Neuronal stem cell (in vitro differentiated cells): ENCODE data around the gene CLCN6.

Experiments
- DNase-seq: peaks from one replicate; pipeline ENCODE4 v3.0.0-alpha.2; 2013; ENCODE audit warnings: low spot score
- H2AFZ ChIP-seq: one replicate; pipeline ENCODE4 v1.6.1; 2013; ENCODE audit warnings: mild to moderate bottlenecking, low read length, inconsistent platforms
- H2AK5ac ChIP-seq: 2 replicates; pipeline ENCODE4 v1.6.1; 2013; ENCODE audit warnings: low read depth, mild to moderate bottlenecking, inconsistent platforms, low read length, moderate library complexity, mixed read lengths
- H2BK120ac ChIP-seq: 2 replicates; pipeline ENCODE4 v1.6.1; 2013; ENCODE audit warnings: low read depth, mild to moderate bottlenecking, inconsistent platforms, low read length, moderate library complexity, mixed read lengths
- H2BK12ac ChIP-seq: one replicate; pipeline ENCODE4 v1.6.1; 2013; ENCODE audit warnings: low read length, inconsistent platforms
- H2BK15ac ChIP-seq: 2 replicates; pipeline ENCODE4 v1.6.1; 2013; ENCODE audit warnings: mild to moderate bottlenecking, low read length, inconsistent platforms, mixed read lengths
- H2BK5ac ChIP-seq: one replicate; pipeline ENCODE4 v1.6.1; 2013; ENCODE audit warnings: inconsistent platforms, mild to moderate bottlenecking, low read length, moderate library complexity
- H3K14ac ChIP-seq: one replicate; pipeline ENCODE4 v1.6.1; 2013; ENCODE audit warnings: low read length, inconsistent platforms
- H3K18ac ChIP-seq: 2 replicates; pipeline ENCODE4 v1.6.1; 2013; ENCODE audit warnings: low read length, inconsistent platforms
- H3K23ac ChIP-seq: 2 replicates; pipeline ENCODE4 v1.6.1; 2013; ENCODE audit warnings: low read depth, mild to moderate bottlenecking, mixed read lengths, low read length, inconsistent platforms; ENCODE audit not compliant: poor library complexity
- H3K27ac ChIP-seq: replicated peaks from 3 replicates; pipeline ENCODE4 v1.5.1; 2013; ENCODE audit warnings: low read length, inconsistent platforms
- H3K27me3 ChIP-seq, 3 experiments: 2 replicates each; pipeline ENCODE4 v1.6.1; 2013; ENCODE audit warnings: low read length in 3 of 3, mild to moderate bottlenecking in 2 of 3, inconsistent platforms in 1 of 3, low read depth in 1 of 3, mixed read lengths in 1 of 3, moderate library complexity in 1 of 3; ENCODE audit not compliant: control insufficient read depth in 3 of 3, insufficient read depth in 3 of 3
- H3K36me3 ChIP-seq, 2 donors: replicated peaks in 1 of 2; 2 replicates each; pipeline ENCODE4 v1.6.1; 2013; ENCODE audit warnings: low read length in 2 of 2; ENCODE audit not compliant: control insufficient read depth in 2 of 2, insufficient read depth in 2 of 2
- H3K4ac ChIP-seq: 2 replicates; pipeline ENCODE4 v1.6.1; 2013; ENCODE audit warnings: inconsistent platforms, mild to moderate bottlenecking, low read length, moderate library complexity
- H3K4me1 ChIP-seq, 2 donors: 1 replicate in 1 of 2; 2 replicates in 1 of 2; pipeline ENCODE4 v1.6.1; 2013; ENCODE audit warnings: low read length in 2 of 2, low read depth in 1 of 2; ENCODE audit not compliant: control insufficient read depth in 2 of 2, insufficient read depth in 1 of 2
- H3K4me2 ChIP-seq: one replicate; pipeline ENCODE4 v1.6.1; 2013; ENCODE audit warnings: mild to moderate bottlenecking, low read length, inconsistent platforms; ENCODE audit not compliant: insufficient read depth, poor library complexity, severe bottlenecking
- H3K4me3 ChIP-seq, 2 donors: 2 replicates each; pipeline ENCODE4 v1.5.1; 2013; ENCODE audit warnings: low read length in 2 of 2, mild to moderate bottlenecking in 2 of 2, inconsistent platforms in 1 of 2, moderate library complexity in 1 of 2
- H3K79me1 ChIP-seq: one replicate; pipeline ENCODE4 v1.6.1; 2013; ENCODE audit warnings: low read depth, mild to moderate bottlenecking, inconsistent platforms, low read length, moderate library complexity
- H3K9ac ChIP-seq: one replicate; pipeline ENCODE4 v1.6.1; 2013; ENCODE audit warnings: mild to moderate bottlenecking, low read depth, low read length, inconsistent platforms; ENCODE audit not compliant: poor library complexity
- H3K9me3 ChIP-seq, 2 donors: replicated peaks in 1 of 2; 2 replicates each; pipeline versions ENCODE3 to v1.6.1; 2013; ENCODE audit warnings: low read length in 2 of 2, mild to moderate bottlenecking in 2 of 2, inconsistent platforms in 1 of 2, low read depth in 1 of 2, mixed read lengths in 1 of 2, moderate library complexity in 1 of 2; ENCODE audit not compliant: control insufficient read depth in 2 of 2, insufficient read depth in 1 of 2
- H4K8ac ChIP-seq: one replicate; pipeline ENCODE4 v1.6.1; 2013; ENCODE audit warnings: low read depth, mild to moderate bottlenecking, inconsistent platforms, low read length, moderate library complexity
- H4K91ac ChIP-seq: one replicate; pipeline ENCODE4 v1.6.1; 2013; ENCODE audit warnings: low read length, low read depth, mild to moderate bottlenecking, inconsistent platforms; ENCODE audit not compliant: poor library complexity
- WGBS, 2 donors: extraction: QIAGEN DNeasy Blood & Tissue Kit; methylation state at CpG; one replicate each; pipeline ENCODE4 v1.1.7; 2013; ENCODE audit warnings: missing lambda C conversion rate in 2 of 2, mixed read lengths in 1 of 2; ENCODE audit not compliant: insufficient read length in 2 of 2, insufficient replicate concordance in 1 of 2; ENCODE audit errors: extremely low coverage in 2 of 2; 5-methylcytosine and 5-hydroxymethylcytosine counted together

CLCN6 gene

DNA sequence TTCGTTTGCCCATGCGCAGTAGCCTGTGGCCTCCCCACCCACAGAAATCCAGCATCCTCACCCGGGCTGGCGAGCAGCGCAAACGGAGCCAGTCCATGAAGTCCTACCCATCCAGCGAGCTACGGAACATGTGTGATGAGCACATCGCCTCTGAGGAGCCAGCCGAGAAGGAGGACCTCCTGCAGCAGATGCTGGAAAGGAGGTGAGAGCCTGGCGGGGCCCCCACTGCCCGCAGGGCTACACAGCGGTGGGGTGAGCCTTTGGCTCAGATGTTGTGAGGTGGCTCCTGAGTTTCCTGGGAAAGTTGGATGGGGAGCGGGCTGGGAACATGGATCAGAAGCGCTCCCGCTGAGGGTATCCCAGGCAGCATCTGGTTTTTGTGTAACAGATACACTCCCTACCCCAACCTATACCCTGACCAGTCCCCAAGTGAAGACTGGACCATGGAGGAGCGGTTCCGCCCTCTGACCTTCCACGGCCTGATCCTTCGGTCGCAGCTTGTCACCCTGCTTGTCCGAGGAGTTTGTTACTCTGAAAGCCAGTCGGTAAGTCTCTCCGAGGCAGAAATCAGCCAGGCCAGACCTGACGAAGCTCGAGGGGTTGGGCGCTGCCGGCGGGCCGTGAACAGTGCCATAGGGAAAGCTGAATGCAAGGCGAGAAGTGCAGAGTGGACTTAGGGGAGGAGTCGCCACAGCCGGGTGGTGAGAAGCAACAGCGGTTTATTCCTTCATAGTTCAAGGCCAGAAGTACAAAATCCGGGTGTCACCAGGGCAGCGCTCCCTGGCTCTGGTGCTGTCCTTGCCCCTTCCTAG lies 31.2 kb downstream of the CLCN6 start:
- Histone ChIP-seq H2BK5ac (no peak overlapping the region), H3K36me3 (peaks cover 85 to 99% of the 10 kb centered on the region in 2 donors), H2BK15ac (no peak overlapping the region), H3K4ac (no peak overlapping the region), H4K8ac (peak overlapping the region; percentile 23), H3K4me1 (no peaks in the 10 kb centered on the region), H3K9me3 (peaks cover 0 to 2% of the 10 kb centered on the region in 2 donors), H3K9ac (no peak overlapping the region), H3K27me3 (peaks cover 0 to 1% (median 0%) of the 10 kb centered on the region in 3 experiments), H3K4me2 (no peak overlapping the region), H2BK120ac (no peak overlapping the region), H3K4me3 (no peak overlapping the region), H2AFZ (no peak overlapping the region), H3K23ac (no peak overlapping the region), H3K79me1 (peaks cover 4% of the 10 kb centered on the region), H3K14ac (no peak overlapping the region), H3K18ac (no peak overlapping the region), H2AK5ac (no peak overlapping the region), H3K27ac (no peak overlapping the region), H4K91ac (no peak overlapping the region), H2BK12ac (no peak overlapping the region)
- WGBS, 2 donors: no CpG with 5 or more reads among the region's 36 CpGs
- no peak for DNase-seq

DNA sequence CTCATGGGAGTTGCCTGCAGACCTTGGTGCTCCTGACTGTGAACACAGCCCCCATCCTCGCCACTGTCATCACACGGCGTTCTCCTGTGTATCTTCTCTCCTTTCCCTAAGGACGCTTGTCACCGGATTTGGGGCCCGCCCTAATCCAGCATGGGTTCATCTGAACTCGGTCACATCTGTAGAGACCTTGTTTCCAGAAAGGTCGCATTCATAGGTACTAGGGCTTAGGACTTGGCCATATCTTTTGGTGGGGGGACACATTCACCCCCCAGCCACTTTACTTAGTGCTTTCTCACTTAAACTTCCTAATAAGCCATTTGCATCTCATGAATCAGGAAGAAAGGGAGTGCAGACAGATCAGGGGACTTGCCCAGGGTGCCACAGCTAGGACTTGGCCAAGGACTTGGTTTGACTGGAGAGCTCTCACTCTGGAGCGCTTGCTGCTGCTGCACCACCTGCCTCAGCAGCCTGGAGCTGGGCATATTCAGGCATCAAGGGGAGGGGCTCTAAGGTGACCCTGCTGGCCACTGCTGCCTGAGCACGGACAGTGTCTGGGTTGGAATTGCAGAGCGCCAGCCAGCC lies 31.9 kb downstream of the CLCN6 start:
- H4K91ac ChIP-seq: no peak overlapping the region
- no peak overlapping the region for H3K27ac ChIP-seq
- no peak overlapping the region for H3K23ac ChIP-seq
- no peak overlapping the region for H2BK15ac ChIP-seq
- H3K18ac ChIP-seq: no peak overlapping the region
- no peak overlapping the region for H3K14ac ChIP-seq
- no peak overlapping the region for H2AK5ac ChIP-seq
- no CpG with 5 or more reads among the region's 11 CpGs for WGBS, 2 donors
- no peak for DNase-seq
- peaks cover 0 to 2% of the 10 kb centered on the region in 2 donors for H3K9me3 ChIP-seq
- no peak overlapping the region for H3K4me3 ChIP-seq
- no peak overlapping the region for H2BK12ac ChIP-seq
- H2AFZ ChIP-seq: no peak overlapping the region
- no peak overlapping the region for H3K9ac ChIP-seq
- no peak overlapping the region for H2BK120ac ChIP-seq
- peaks cover 0 to 1% (median 0%) of the 10 kb centered on the region in 3 experiments for H3K27me3 ChIP-seq
- peaks cover 89 to 99% of the 10 kb centered on the region in 2 donors for H3K36me3 ChIP-seq
- no peak overlapping the region for H3K4ac ChIP-seq
- no peak overlapping the region for H2BK5ac ChIP-seq
- no peak overlapping the region for H4K8ac ChIP-seq
- H3K4me1 ChIP-seq: no peaks in the 10 kb centered on the region
- peaks cover 4% of the 10 kb centered on the region for H3K79me1 ChIP-seq
- no peak overlapping the region for H3K4me2 ChIP-seq

DNA sequence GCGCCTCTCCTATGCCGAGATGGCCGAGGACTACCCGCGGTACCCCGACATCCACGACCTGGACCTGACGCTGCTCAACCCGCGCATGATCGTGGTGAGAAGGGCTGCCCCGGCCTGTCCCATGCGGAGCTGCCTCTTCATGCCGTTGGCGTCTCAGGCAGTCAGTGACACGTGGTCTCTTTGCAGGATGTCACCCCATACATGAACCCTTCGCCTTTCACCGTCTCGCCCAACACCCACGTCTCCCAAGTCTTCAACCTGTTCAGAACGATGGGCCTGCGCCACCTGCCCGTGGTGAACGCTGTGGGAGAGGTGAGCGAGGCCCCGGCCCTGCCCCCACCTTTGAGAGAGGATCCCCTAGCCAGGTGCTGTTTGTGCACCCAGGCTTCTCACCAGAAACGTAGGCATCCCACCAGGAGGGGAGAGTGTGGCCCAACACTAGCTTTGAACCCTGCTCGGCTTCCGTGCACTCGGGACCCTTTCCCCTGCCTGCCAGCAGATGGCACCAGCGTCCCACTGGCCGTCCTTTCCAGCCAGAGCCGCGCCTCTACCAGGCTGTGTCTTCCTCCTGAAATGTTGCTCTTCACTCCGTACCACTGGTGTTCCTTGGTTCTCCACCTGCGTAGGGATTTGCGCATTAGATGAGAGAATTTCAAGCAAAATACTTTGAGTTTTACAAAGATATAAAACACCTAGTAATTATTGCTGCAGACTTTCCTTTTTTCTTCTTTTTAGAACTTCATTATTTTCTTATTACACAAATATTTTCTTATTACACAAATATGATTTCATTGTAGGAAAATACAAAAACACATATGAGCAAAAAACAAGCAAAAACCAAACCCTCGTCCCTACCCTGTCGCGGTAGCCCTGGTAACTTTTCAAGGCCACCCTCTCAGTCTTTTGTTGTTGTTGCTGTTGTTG lies 32.6 kb downstream of the CLCN6 start:
- Histone ChIP-seq H3K9me3 (peaks cover 0 to 2% of the 10 kb centered on the region in 2 donors), H3K9ac (peak overlapping the region; percentile 50), H2AFZ (no peak overlapping the region), H3K36me3 (peaks cover 85 to 97% of the 10 kb centered on the region in 2 donors), H3K27ac (no peak overlapping the region), H3K4ac (no peak overlapping the region), H2BK120ac (no peak overlapping the region), H3K79me1 (peaks cover 4% of the 10 kb centered on the region), H2AK5ac (no peak overlapping the region), H3K4me1 (no peaks in the 10 kb centered on the region), H4K8ac (no peak overlapping the region), H3K4me2 (no peak overlapping the region), H4K91ac (no peak overlapping the region), H2BK5ac (no peak overlapping the region), H3K14ac (no peak overlapping the region), H2BK12ac (no peak overlapping the region), H3K23ac (peak overlapping the region; percentile 83), H3K4me3 (no peak overlapping the region), H2BK15ac (peak overlapping the region; percentile 21), H3K18ac (no peak overlapping the region), H3K27me3 (peaks cover 0 to 1% (median 0%) of the 10 kb centered on the region in 3 experiments)
- DNase-seq: peak; percentile 37
- no CpG with 5 or more reads among the region's 40 CpGs for WGBS, 2 donors
